ENCODE results near the gene ATXN2.

Gene ATXN2

GRCh38 chr12:111544032-111544431, 55.1 kb downstream of the ATXN2 start:
- no peak for TF ChIP-seq CTCF (IDR thresholded peaks at IDR 0.05)

DNA sequence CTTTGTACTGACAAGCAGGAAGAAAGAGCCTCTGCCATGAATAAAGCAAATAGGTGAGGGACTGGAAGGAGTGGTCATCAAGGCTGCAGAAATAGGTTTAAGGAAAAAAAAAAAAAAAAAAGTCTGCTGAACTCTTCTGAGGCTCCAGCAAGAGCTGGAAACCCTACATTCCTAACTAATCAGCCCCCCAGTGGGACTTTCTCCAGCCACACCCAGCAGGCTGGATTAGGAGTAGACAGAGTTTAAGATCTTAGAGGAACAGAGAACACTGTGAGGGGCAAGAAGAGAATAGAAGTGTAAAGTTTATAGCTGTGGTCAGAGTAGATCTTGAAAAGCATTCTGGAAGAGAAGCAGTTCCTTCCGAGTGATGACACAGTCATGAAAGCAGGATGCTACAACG, 66.4 kb downstream of the ATXN2 start:
- no peak for TF ChIP-seq CTCF (IDR thresholded peaks at IDR 0.05)

- peak; percentile 78 for TF ChIP-seq CTCF (IDR thresholded peaks at IDR 0.05)
Measured at GRCh38 chr12:111529424-111530368, 69.4 kb downstream of the ATXN2 start.

GRCh38 chr12:111523587-111524167, 75.4 kb downstream of the ATXN2 start:
- no peak for TF ChIP-seq CTCF (IDR thresholded peaks at IDR 0.05)

DNA sequence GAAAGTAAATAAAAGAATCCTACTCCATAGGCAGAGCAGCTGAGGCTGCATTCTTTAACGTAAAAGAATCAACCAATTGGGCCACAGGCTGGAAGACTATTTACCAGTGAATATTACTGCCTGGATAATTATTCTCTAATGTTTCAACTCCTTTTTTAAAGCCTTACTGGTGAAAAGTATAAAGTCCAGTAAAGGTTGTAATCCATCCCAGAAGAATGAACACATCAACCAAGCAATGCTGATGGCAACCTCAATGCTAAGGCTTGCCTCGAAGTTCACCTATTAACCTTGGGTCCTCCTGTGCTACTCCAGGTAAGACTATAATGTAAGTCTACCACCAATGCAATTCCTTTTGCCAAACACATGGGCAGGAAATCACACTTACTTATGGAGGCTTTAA, 77.3 kb downstream of the ATXN2 start:
- no peak for TF ChIP-seq CTCF (IDR thresholded peaks at IDR 0.05)

GRCh38 chr12:111519937-111520336, 79.2 kb downstream of the ATXN2 start:
- TF ChIP-seq CTCF (IDR thresholded peaks at IDR 0.05), result no peak

DNA sequence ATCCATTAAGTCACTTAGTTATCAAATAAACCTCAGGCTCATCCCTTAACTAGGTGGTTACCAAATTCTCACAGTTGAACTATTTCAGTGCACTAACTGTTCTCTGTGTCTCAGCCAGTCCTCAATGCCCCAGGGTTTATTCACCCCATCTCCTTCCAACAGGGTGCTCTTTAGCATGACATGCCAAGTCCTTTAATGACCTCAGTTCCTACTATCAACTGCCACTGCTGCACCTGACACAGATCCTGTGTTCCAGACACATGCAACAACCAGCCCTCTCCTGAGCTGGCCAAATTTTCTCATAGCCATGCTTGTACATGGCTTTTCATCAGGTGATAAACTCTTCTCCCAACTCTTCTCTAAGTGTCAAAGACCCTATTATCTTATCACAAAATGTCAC, 80.0 kb downstream of the ATXN2 start:
- TF ChIP-seq CTCF (IDR thresholded peaks at IDR 0.05), result no peak
